ENCODE measurements around the gene FBLN5.
"Not testable (repeated sequence)": the region's sequence is repeated elsewhere in the genome, so short reads cannot be mapped to it uniquely, and the experiment has no call there.

Gene FBLN5

GRCh38 chr14:91848504-91849001 lies 98.9 kb downstream of the FBLN5 start:
- no peaks in the 10 kb centered on the region for H3K4me1 ChIP-seq
- no peaks in the 10 kb centered on the region for H3K36me3 ChIP-seq
- TF ChIP-seq CTCF (IDR thresholded peaks at IDR 0.05; ENCODE audit: low read depth, low read length): no peak
- H3K27me3 ChIP-seq: peaks cover 14% of the 10 kb centered on the region; the same call in 1 of the 2 replicates
- no peak overlapping the region for H3K4me3 ChIP-seq (ENCODE audit: low read depth, low read length)
- DNase-seq: no peak
- no peaks in the 10 kb centered on the region for H3K9me3 ChIP-seq

- Histone ChIP-seq H3K36me3 (no peaks in the 10 kb centered on the region), H3K4me1 (no peaks in the 10 kb centered on the region), H3K4me3 (ENCODE audit: low read depth, low read length) (no peak overlapping the region), H3K9me3 (no peaks in the 10 kb centered on the region), H3K27me3 (peaks cover 14% of the 10 kb centered on the region; the same call in 1 of the 2 replicates)
- no peak for DNase-seq
- no peak for TF ChIP-seq CTCF (IDR thresholded peaks at IDR 0.05; ENCODE audit: low read depth, low read length)
Observed at GRCh38 chr14:91847693-91848092, 99.8 kb downstream of the FBLN5 start.

- H3K9me3 ChIP-seq: no peaks in the 10 kb centered on the region
- TF ChIP-seq CTCF (IDR thresholded peaks at IDR 0.05; ENCODE audit: low read depth, low read length): no peak
- DNase-seq: no peak
- peaks cover 6% of the 10 kb centered on the region; the same call in 1 of the 2 replicates for H3K27me3 ChIP-seq
- H3K4me1 ChIP-seq: no peaks in the 10 kb centered on the region
- H3K4me3 ChIP-seq (ENCODE audit: low read depth, low read length): no peak overlapping the region
- no peaks in the 10 kb centered on the region for H3K36me3 ChIP-seq
Observed at GRCh38 chr14:91845652-91846051, 101.8 kb downstream of the FBLN5 start.

GRCh38 chr14:91845056-91845455 lies 102.4 kb downstream of the FBLN5 start:
- DNase-seq; H3K4me1 ChIP-seq; H3K9me3 ChIP-seq; H3K4me3 ChIP-seq (ENCODE audit: low read depth, low read length); H3K27me3 ChIP-seq; H3K36me3 ChIP-seq: not testable (repeated sequence)

GRCh38 chr14:91844029-91844428 lies 103.5 kb downstream of the FBLN5 start:
- no peak for DNase-seq
- H3K9me3 ChIP-seq: no peaks in the 10 kb centered on the region
- peaks cover 6% of the 10 kb centered on the region; the same call in 1 of the 2 replicates for H3K27me3 ChIP-seq
- H3K4me3 ChIP-seq (ENCODE audit: low read depth, low read length): no peak overlapping the region
- H3K4me1 ChIP-seq: no peaks in the 10 kb centered on the region
- no peak for TF ChIP-seq CTCF (IDR thresholded peaks at IDR 0.05; ENCODE audit: low read depth, low read length)
- H3K36me3 ChIP-seq: no peaks in the 10 kb centered on the region

- Histone ChIP-seq H3K27me3 (peaks cover 3% of the 10 kb centered on the region; the same call in 1 of the 2 replicates), H3K4me3 (ENCODE audit: low read depth, low read length) (no peak overlapping the region), H3K36me3 (no peaks in the 10 kb centered on the region), H3K9me3 (no peaks in the 10 kb centered on the region), H3K4me1 (no peaks in the 10 kb centered on the region)
- DNase-seq: no peak
- no peak for TF ChIP-seq CTCF (IDR thresholded peaks at IDR 0.05; ENCODE audit: low read depth, low read length)
Observed at GRCh38 chr14:91843437-91843836, 104.1 kb downstream of the FBLN5 start.

GRCh38 chr14:91841065-91841464 lies 106.4 kb downstream of the FBLN5 start:
- TF ChIP-seq CTCF (IDR thresholded peaks at IDR 0.05; ENCODE audit: low read depth, low read length): no peak
- no peak for DNase-seq
- Histone ChIP-seq H3K27me3 (peaks cover 2% of the 10 kb centered on the region), H3K9me3 (no peaks in the 10 kb centered on the region), H3K36me3 (no peaks in the 10 kb centered on the region), H3K4me3 (ENCODE audit: low read depth, low read length) (no peak overlapping the region), H3K4me1 (no peaks in the 10 kb centered on the region)

All from BE2C (cell line).